Smooth muscle cell (in vitro differentiated cells): ENCODE data around the gene ZNF500. TPM values are rescaled to one million over a fixed set of nuclear protein-coding genes. Genes with fewer than 3 reads are reported as not detected.
"Not testable (repeated sequence)": the region's sequence is repeated elsewhere in the genome, so short reads cannot be mapped to it uniquely, and the experiment has no call there.

Source experiments
- DNase-seq: peaks from one replicate; lab custom pipeline; 2025; ENCODE audit not compliant: unreplicated experiment; lab: John Stamatoyannopoulos, UW
- H2AFZ ChIP-seq: fragments of 200-600 bp; sonication (generic); 2 replicates; pipeline ENCODE4 v1.6.0; 2016; ENCODE audit warnings: antibody characterized with exemption, low read depth, mild to moderate bottlenecking
- H3F3A ChIP-seq: fragments of 200-600 bp; sonication (generic); 2 replicates; pipeline ENCODE4 v1.6.0; 2017; ENCODE audit warnings: antibody characterized with exemption, low read depth
- H3K27ac ChIP-seq: fragments of 200-600 bp; sonication (generic); 2 replicates; pipeline ENCODE4 v1.5.1; 2016; ENCODE audit warnings: low read depth, mild to moderate bottlenecking
- H3K27me3 ChIP-seq: fragments of 200-600 bp; sonication (generic); 2 replicates; pipeline ENCODE4 v1.6.1; 2016; ENCODE audit warnings: low read depth, mild to moderate bottlenecking
- H3K36me3 ChIP-seq: fragments of 200-600 bp; sonication (generic); 2 replicates; pipeline ENCODE4 v1.5.1; 2016; ENCODE audit warnings: low read depth
- H3K4me1 ChIP-seq: fragments of 200-600 bp; sonication (generic); 2 replicates; pipeline ENCODE4 v1.5.1; 2016; ENCODE audit warnings: low read depth
- H3K4me2 ChIP-seq: fragments of 200-600 bp; sonication (generic); 2 replicates; pipeline ENCODE4 v1.6.0; 2016; ENCODE audit warnings: mild to moderate bottlenecking
- H3K4me3 ChIP-seq: fragments of 200-600 bp; sonication (generic); 2 replicates; pipeline ENCODE4 v1.5.1; 2016; ENCODE audit warnings: mild to moderate bottlenecking
- H3K79me2 ChIP-seq: fragments of 200-600 bp; sonication (generic); 2 replicates; pipeline ENCODE4 v1.6.0; 2016; ENCODE audit warnings: low read depth, mild to moderate bottlenecking
- H3K9ac ChIP-seq: fragments of 200-600 bp; sonication (generic); 2 replicates; pipeline ENCODE4 v1.6.0; 2016; ENCODE audit warnings: low read depth
- H3K9me3 ChIP-seq: fragments of 200-600 bp; sonication (generic); replicated peaks from 2 replicates; pipeline ENCODE4 v1.5.1; 2016; ENCODE audit warnings: low read depth
- H4K20me1 ChIP-seq: fragments of 200-600 bp; sonication (generic); 2 replicates; pipeline ENCODE4 v1.6.0; 2016; ENCODE audit warnings: low read depth
- WGBS: methylation state at CpG from one replicate; pipeline ENCODE4 v1.1.7; 2016; ENCODE audit warnings: low lambda C conversion rate; 5-methylcytosine and 5-hydroxymethylcytosine counted together
- polyA plus RNA-seq: library from polyadenylated mRNA; unstranded; fragments of >200 nt; fragmentation: Nextera tagmentation; extraction: Ambion mirVana; gene quantifications from 2 replicates; pipeline ENCODE4 v1.2.1, GENCODE V29; 2016
- total RNA-seq: library from RNA; depleted of rRNA; stranded (reverse); fragments of >200 nt; gene quantifications from 2 replicates; pipeline ENCODE4 v1.2.3, GENCODE V29; 2014
- TF ChIP-seq, protein P1 (sequence below): fragments of 200-600 bp; sonication (generic); IDR thresholded peaks from 2 replicates; pipeline ENCODE4 v1.5.1; 2017; ENCODE audit warnings: borderline replicate concordance, mild to moderate bottlenecking, antibody characterized with exemption; ENCODE audit not compliant: insufficient read depth, poor library complexity, severe bottlenecking

Gene ZNF500
- total and polyA plus RNA-seq, 2 experiments from 2014 or later: 4.1 to 7.1 TPM

DNA sequence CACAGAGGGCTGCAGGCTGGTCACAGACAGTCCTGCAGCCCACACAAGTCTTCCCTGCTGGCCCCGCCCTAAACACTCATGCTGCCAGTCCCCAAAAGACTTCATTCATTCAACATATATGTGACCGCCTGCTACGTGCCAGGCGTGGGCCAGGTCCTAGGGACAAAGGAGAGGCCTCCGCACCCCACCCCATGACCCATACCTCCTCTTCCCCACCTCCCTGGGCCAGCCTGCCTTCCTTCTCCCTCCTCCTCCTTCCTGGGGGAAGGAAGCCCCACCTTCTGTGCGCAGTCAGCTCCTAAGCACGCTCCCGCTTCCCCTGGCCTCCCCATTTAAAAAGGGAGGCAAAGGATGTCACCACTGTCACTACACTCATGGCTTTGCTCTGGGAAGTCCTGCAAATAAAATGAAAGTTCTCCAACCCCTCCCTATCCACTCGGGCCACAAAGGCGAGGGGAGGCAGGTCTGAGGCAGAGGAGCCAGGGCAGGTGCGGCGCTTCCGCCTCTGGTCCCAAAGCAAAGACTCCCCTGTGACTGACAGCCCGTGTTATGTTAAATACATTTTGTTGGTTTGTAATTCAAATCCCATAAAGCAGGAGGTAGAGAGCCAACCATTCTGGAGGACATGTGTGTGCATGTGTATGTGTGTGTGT, 23.6 kb downstream of the ZNF500 start:
- Histone ChIP-seq H4K20me1 (no peaks in the 10 kb centered on the region), H3K27me3 (no peaks in the 10 kb centered on the region), H3K4me3 (no peak overlapping the region), H3K4me2 (peak overlapping the region; percentile 22), H3K36me3 (no peaks in the 10 kb centered on the region), H3K9ac (no peak overlapping the region), H3F3A (no peaks in the 10 kb centered on the region), H2AFZ (no peak overlapping the region), H3K79me2 (no peaks in the 10 kb centered on the region), H3K9me3 (no peaks in the 10 kb centered on the region), H3K4me1 (no peaks in the 10 kb centered on the region), H3K27ac (no peak overlapping the region)
- DNase-seq: no peak
- 59% methylated on average over 13 of the region's 14 CpGs for WGBS
- TF ChIP-seq, protein P1, sequence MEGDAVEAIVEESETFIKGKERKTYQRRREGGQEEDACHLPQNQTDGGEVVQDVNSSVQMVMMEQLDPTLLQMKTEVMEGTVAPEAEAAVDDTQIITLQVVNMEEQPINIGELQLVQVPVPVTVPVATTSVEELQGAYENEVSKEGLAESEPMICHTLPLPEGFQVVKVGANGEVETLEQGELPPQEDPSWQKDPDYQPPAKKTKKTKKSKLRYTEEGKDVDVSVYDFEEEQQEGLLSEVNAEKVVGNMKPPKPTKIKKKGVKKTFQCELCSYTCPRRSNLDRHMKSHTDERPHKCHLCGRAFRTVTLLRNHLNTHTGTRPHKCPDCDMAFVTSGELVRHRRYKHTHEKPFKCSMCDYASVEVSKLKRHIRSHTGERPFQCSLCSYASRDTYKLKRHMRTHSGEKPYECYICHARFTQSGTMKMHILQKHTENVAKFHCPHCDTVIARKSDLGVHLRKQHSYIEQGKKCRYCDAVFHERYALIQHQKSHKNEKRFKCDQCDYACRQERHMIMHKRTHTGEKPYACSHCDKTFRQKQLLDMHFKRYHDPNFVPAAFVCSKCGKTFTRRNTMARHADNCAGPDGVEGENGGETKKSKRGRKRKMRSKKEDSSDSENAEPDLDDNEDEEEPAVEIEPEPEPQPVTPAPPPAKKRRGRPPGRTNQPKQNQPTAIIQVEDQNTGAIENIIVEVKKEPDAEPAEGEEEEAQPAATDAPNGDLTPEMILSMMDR: no peak

DNA sequence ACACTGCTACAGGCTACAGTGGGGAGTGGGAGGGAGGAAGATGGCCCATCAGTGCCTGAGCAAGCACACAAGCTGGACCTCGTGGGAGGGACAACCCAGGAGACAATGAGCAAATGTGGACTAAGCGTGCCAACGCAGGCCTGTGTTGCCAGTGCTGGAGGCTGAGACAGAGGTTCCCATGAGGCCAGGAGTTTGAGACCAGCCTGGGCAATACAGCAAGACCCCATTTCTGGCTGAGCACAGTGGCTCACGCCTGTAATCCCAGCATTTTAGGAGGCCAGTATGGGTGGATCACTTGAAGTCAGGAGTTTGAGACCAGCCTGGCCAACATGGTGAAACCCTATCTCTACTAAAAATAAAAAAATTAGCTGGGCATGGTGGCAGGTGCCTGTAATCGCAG, 28.6 kb downstream of the ZNF500 start:
- not testable (repeated sequence) for H3K27me3 ChIP-seq, H3F3A ChIP-seq, H3K4me2 ChIP-seq, H4K20me1 ChIP-seq, H2AFZ ChIP-seq, H3K79me2 ChIP-seq, H3K9me3 ChIP-seq, H3K36me3 ChIP-seq, H3K4me1 ChIP-seq, H3K9ac ChIP-seq, H3K27ac ChIP-seq, DNase-seq, H3K4me3 ChIP-seq
- 81% methylated on average over 5 of the region's 5 CpGs for WGBS

DNA sequence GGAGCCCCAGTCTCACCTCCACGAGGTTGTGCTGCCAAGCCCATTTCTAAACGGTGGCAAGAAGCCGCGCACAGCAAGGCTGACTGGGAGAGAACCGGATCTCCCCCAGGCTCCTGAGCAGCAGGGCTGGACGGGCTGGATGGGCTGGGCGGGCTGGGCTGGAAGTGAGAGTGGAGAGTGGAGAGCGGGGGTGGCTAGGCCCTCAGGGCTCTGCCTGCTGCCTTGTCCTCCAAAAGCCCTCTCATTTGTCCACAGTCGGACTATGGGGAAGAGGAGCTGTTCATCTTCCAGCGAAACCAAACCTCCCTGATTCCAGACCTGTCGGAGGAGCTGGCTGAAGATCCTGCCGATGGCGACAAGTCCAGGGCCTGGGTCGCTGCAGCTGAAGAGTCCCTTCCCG, 29.4 kb downstream of the ZNF500 start:
- Histone ChIP-seq H3K79me2 (peaks cover 8% of the 10 kb centered on the region), H3F3A (peaks cover 3% of the 10 kb centered on the region), H3K4me2 (no peak overlapping the region), H3K27ac (no peak overlapping the region), H3K36me3 (no peaks in the 10 kb centered on the region), H4K20me1 (no peaks in the 10 kb centered on the region), H3K27me3 (no peaks in the 10 kb centered on the region), H2AFZ (no peak overlapping the region), H3K9ac (no peak overlapping the region), H3K4me3 (no peak overlapping the region), H3K9me3 (no peaks in the 10 kb centered on the region), H3K4me1 (peaks cover 6% of the 10 kb centered on the region)
- DNase-seq: no peak
- WGBS: 69% methylated on average over 15 of the region's 15 CpGs
- TF ChIP-seq, protein P1: no peak

DNA sequence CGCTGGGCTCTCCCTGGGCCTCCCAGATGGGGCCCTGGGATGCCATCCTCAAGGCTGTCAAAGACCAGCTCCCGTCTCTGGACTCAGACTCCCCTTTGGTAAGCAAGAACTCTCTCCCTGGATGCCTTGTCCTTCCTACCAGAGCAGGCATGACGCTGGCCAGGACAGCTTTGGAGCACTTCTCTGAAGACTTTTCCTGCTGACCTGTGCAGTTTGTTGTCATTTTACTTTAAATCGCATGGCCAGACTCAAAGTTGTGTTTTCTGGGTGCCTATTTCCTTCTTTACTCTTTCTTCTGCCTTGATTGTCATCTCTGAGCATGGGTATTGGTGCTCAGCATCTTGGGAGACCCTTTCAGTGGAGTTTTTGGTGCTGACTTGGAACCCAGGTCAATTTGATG, 30.4 kb downstream of the ZNF500 start:
- no peak for DNase-seq
- Histone ChIP-seq H3K27me3 (no peaks in the 10 kb centered on the region), H3K9ac (no peak overlapping the region), H3F3A (peaks cover 3% of the 10 kb centered on the region), H3K4me2 (no peak overlapping the region), H3K79me2 (peaks cover 8% of the 10 kb centered on the region), H3K9me3 (no peaks in the 10 kb centered on the region), H3K36me3 (no peaks in the 10 kb centered on the region), H3K27ac (no peak overlapping the region), H4K20me1 (no peaks in the 10 kb centered on the region), H2AFZ (no peak overlapping the region), H3K4me1 (peaks cover 6% of the 10 kb centered on the region), H3K4me3 (no peak overlapping the region)
- 95% methylated on average over 4 of the region's 4 CpGs for WGBS
- TF ChIP-seq, protein P1: no peak
